K562 (cell line): ENCODE measurements around the gene RPN1. TPM values are rescaled to one million over a fixed set of nuclear protein-coding genes. Genes with fewer than 3 reads are reported as not detected.

Experiments
- ARID1B ChIP-seq: fragments of 450-650 bp; IDR thresholded peaks from 2 replicates; pipeline ENCODE4 v1.6.1; 2016; ENCODE audit warnings: antibody characterized with exemption, mild to moderate bottlenecking, inconsistent platforms
- CBX1 ChIP-seq: sonication (generic); IDR thresholded peaks from 2 replicates; pipeline ENCODE4 v1.6.1; 2016; ENCODE audit warnings: antibody characterized with exemption, low read depth, mild to moderate bottlenecking
- DIDO1 ChIP-seq: fragments of 450-650 bp; IDR thresholded peaks from 2 replicates; pipeline ENCODE4 v1.6.1; 2016; ENCODE audit warnings: low read depth, missing biosample characterization, missing genetic modification characterization
- HMG20B ChIP-seq: fragments of 250-450 bp; sonication (Bioruptor Pico); IDR thresholded peaks from 2 replicates; pipeline ENCODE4 v1.5.0; 2021; ENCODE audit warnings: mild to moderate bottlenecking
- MEIS2 ChIP-seq: fragments of 450-650 bp; IDR thresholded peaks from 2 replicates; pipeline ENCODE4 v1.6.1; 2014; ENCODE audit warnings: mild to moderate bottlenecking; ENCODE audit not compliant: partially characterized antibody
- PRMT5 ChIP-seq: sonication (generic); formaldehyde crosslinking; IDR thresholded peaks from 2 replicates; pipeline ENCODE4 v1.5.0; 2020; ENCODE audit warnings: missing genetic modification reagents
- RBM17 ChIP-seq: fragments of 200-400 bp; formaldehyde crosslinking; IDR thresholded peaks from 2 replicates; pipeline ENCODE4 v1.6.1; 2017; ENCODE audit warnings: low read depth, mild to moderate bottlenecking, low read length, borderline replicate concordance
- RNF2 ChIP-seq: sonication (generic); IDR thresholded peaks from 2 replicates; pipeline ENCODE4 v1.6.1; 2016
- SIX5 ChIP-seq, 2 experiments: IDR thresholded peaks; 2 replicates each; pipeline ENCODE4 v1.6.1; 2011; ENCODE audit warnings: low read length in 2 of 2, borderline replicate concordance in 1 of 2, low read depth in 1 of 2, mild to moderate bottlenecking in 1 of 2, moderate library complexity in 1 of 2; ENCODE audit not compliant: insufficient read depth in 1 of 2
- TCF3 ChIP-seq: sonication (generic); formaldehyde crosslinking; IDR thresholded peaks from 2 replicates; pipeline ENCODE4 v1.4.0; 2020; ENCODE audit warnings: mild to moderate bottlenecking, missing genetic modification reagents
- TFAP4 ChIP-seq: sonication (generic); formaldehyde crosslinking; IDR thresholded peaks from 2 replicates; pipeline ENCODE4 v1.8.0; 2022; ENCODE audit warnings: missing genetic modification reagents, mild to moderate bottlenecking, moderate library complexity, borderline replicate concordance
- TOE1 ChIP-seq, 2 experiments: fragments of 450-650 bp in 1 of 2; sonication (generic) in 1 of 2; formaldehyde crosslinking in 1 of 2; IDR thresholded peaks; 2 replicates each; pipeline versions ENCODE4 v1.7.1 to v1.8.0; 2016 to 2022; ENCODE audit warnings: borderline replicate concordance in 2 of 2, mild to moderate bottlenecking in 2 of 2, antibody characterized with exemption in 1 of 2, inconsistent platforms in 1 of 2, low read depth in 1 of 2, missing genetic modification reagents in 1 of 2, moderate library complexity in 1 of 2
- ZNF589 ChIP-seq: fragments of 200-800 bp; sonication (Bioruptor generic); IDR thresholded peaks from 2 replicates; pipeline ENCODE4 v1.6.1; 2016; ENCODE audit warnings: low read depth, missing genetic modification characterization, missing compliant biosample characterization
- ZNF785 ChIP-seq: fragments of 250-450 bp; sonication (Bioruptor Pico); IDR thresholded peaks from 2 replicates; pipeline ENCODE4 v1.4.0; 2020; ENCODE audit warnings: mild to moderate bottlenecking
- polyA plus RNA-seq, 8 experiments: library from polyadenylated mRNA; depleted of rRNA in 4 of 8; stranded (reverse) in 5 of 8; unstranded in 3 of 8; fragments of >200 nt; fragmentation: Nextera tagmentation in 2 of 8; fragmentation: Illumina TruSeq in 1 of 8; extraction: Ambion mirVana in 2 of 8; extraction: Trizol in 1 of 8; gene quantifications; 2 replicates each; pipeline versions ENCODE4 v1.2.1 to v1.2.3, GENCODE V29; 2011 to 2014; ENCODE audit warnings: inconsistent platforms in 1 of 8, missing spikeins in 1 of 8
- total RNA-seq, 7 experiments: library from RNA; depleted of rRNA in 6 of 7; stranded (reverse); fragments of >200 nt in 6 of 7; fragmentation: Illumina TruSeq in 2 of 7; extraction: Trizol in 2 of 7; gene quantifications; 2 replicates each; pipeline versions ENCODE4 v1.2.1 to v1.2.3, GENCODE V29; 2011 to 2021; ENCODE audit warnings: low replicate concordance in 1 of 7
- TF ChIP-seq, protein P1 (sequence below): fragments of 450-650 bp; formaldehyde crosslinking; IDR thresholded peaks from 2 replicates; pipeline ENCODE4 v1.4.0; 2020; ENCODE audit warnings: mild to moderate bottlenecking, mixed read lengths
- TF ChIP-seq, protein P2 (sequence below): sonication (generic); formaldehyde crosslinking; IDR thresholded peaks from 2 replicates; pipeline ENCODE4 v1.8.0; 2023; ENCODE audit warnings: mild to moderate bottlenecking, missing genetic modification reagents
- TF ChIP-seq, protein P3 (sequence below): sonication (generic); formaldehyde crosslinking; IDR thresholded peaks from 2 replicates; pipeline ENCODE4 v1.8.0; 2022; ENCODE audit warnings: mild to moderate bottlenecking, missing genetic modification reagents

RPN1 gene
- total and polyA plus RNA-seq, 9 of the 15 experiments (the other 6 are each of a cell fraction or from before 2014, with no cell fraction given): 39.5 to 300 (median 148) TPM

DNA sequence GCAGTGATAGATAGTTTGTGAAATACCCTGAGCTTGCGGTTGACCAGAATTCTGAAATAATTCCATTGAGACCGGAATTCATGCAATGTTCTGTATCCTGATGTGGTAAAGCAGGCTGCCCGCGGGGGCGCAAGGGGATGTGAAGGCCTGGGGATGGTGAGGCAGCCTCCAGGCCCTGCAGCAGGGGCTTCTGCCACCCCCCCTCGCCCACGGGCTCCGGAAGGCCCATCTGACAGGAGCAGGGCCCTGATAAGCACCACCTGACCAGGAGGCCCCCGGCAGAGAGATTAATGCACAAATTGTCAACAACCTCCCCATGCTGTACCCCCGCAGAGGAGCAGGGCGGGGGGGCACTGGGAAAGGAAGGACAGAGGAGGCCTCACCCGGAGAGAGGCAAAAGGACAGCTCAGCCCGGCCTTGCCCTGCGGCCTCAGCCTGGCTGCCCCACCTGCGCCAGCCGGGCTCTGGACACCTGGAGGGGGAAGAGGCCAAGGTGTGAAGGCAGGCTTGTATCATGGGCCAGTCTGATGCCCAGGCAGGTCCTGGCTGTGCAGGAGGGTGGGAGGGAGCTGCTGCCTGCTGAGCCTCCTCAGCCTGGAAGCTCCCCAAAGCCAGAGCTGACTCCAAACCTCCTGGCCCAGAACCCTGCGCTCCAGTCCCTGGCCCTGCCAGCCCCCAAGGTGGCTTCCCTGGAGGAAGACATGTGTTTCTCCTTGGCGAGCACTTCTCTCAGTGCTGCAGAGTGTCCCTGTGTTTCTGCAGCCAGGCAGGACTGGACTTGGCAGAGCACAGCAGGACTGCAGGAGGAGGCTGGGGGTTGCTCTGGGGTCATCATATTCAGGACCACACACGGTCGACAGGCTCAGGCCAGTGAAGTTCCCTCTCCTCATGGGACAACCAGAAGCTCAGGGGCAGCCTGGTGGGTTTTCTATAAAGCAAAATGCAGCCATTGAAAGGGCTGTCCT is 46.5 kb downstream of the RPN1 start (continued):
- TF ChIP-seq, protein P1, sequence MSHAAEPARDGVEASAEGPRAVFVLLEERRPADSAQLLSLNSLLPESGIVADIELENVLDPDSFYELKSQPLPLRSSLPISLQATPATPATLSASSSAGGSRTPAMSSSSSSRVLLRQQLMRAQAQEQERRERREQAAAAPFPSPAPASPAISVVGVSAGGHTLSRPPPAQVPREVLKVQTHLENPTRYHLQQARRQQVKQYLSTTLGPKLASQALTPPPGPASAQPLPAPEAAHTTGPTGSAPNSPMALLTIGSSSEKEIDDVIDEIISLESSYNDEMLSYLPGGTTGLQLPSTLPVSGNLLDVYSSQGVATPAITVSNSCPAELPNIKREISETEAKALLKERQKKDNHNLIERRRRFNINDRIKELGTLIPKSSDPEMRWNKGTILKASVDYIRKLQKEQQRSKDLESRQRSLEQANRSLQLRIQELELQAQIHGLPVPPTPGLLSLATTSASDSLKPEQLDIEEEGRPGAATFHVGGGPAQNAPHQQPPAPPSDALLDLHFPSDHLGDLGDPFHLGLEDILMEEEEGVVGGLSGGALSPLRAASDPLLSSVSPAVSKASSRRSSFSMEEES (CRISPR knock-in tag): no peak
- TF ChIP-seq DIDO1 (no peak), TCF3 (peak; percentile 34), MEIS2 (no peak), CBX1 (no peak), PRMT5 (CRISPR knock-in tag) (no peak), ARID1B (0 out of 2 replicates have a peak, but pooled peaks have one; percentile 33), SIX5 (IDR thresholded peaks at IDR 0.05; ENCODE audit: borderline replicate concordance in 1 of 2, insufficient read depth in 1 of 2, low read depth in 1 of 2, low read length in 2 of 2) (no peak), HMG20B (CRISPR knock-in tag) (no peak), RBM17 (no peak), TFAP4 (CRISPR knock-in tag) (peak; percentile 32; the same call in 1 of the 2 replicates), TOE1 (IDR thresholded peaks at IDR 0.05; ENCODE audit: borderline replicate concordance) (no peak), TOE1 (CRISPR knock-in tag; IDR thresholded peaks at IDR 0.05; ENCODE audit: borderline replicate concordance, low read depth) (no peak), RNF2 (no peak), ZNF785 (CRISPR knock-in tag) (no peak), ZNF589 (no peak)
- TF ChIP-seq, protein P2, sequence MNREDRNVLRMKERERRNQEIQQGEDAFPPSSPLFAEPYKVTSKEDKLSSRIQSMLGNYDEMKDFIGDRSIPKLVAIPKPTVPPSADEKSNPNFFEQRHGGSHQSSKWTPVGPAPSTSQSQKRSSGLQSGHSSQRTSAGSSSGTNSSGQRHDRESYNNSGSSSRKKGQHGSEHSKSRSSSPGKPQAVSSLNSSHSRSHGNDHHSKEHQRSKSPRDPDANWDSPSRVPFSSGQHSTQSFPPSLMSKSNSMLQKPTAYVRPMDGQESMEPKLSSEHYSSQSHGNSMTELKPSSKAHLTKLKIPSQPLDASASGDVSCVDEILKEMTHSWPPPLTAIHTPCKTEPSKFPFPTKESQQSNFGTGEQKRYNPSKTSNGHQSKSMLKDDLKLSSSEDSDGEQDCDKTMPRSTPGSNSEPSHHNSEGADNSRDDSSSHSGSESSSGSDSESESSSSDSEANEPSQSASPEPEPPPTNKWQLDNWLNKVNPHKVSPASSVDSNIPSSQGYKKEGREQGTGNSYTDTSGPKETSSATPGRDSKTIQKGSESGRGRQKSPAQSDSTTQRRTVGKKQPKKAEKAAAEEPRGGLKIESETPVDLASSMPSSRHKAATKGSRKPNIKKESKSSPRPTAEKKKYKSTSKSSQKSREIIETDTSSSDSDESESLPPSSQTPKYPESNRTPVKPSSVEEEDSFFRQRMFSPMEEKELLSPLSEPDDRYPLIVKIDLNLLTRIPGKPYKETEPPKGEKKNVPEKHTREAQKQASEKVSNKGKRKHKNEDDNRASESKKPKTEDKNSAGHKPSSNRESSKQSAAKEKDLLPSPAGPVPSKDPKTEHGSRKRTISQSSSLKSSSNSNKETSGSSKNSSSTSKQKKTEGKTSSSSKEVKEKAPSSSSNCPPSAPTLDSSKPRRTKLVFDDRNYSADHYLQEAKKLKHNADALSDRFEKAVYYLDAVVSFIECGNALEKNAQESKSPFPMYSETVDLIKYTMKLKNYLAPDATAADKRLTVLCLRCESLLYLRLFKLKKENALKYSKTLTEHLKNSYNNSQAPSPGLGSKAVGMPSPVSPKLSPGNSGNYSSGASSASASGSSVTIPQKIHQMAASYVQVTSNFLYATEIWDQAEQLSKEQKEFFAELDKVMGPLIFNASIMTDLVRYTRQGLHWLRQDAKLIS: no peak
- TF ChIP-seq, protein P3, sequence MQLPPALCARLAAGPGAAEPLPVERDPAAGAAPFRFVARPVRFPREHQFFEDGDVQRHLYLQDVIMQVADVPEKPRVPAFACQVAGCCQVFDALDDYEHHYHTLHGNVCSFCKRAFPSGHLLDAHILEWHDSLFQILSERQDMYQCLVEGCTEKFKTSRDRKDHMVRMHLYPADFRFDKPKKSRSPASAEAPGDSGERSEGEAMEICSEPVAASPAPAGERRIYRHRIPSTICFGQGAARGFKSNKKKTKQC: no peak
